ENCODE data around the gene RAB11FIP4. TPM values are rescaled to one million over a fixed set of nuclear protein-coding genes. Genes with fewer than 3 reads are reported as not detected.

The RAB11FIP4 gene
- total and polyA plus RNA-seq, 4 donors, result 1.5 to 16.0 (median 3.3) TPM

DNA sequence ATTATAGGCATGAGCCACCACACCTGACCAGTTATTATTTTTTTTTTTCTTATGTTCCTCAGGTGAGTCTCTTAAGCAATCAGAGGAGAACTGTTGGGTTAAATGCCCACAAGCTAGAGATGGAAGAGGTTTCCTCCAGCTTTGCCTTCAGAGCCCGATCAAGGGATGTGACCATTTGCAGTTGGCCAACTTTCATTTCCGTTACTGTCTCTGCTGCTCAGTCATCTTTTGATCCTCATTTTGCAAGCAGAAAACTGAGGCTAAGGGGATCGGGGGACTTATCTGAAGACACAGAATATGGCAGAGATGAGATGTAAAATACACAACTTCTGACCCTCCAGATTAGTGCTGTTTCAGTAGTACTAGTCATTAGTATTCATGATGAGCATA is 188.8 kb downstream of the RAB11FIP4 start:
- WGBS, result 80% methylated on average over 3 of the region's 3 CpGs
- no peak for DNase-seq (ENCODE audit: low spot score)
- Histone ChIP-seq H3K9me3 (ENCODE audit: control insufficient read depth in 4 of 4, low read length in 3 of 4) (no peaks in the 10 kb centered on the region), H3K9ac (ENCODE audit: low read depth in 1 of 2, low read length in 2 of 2) (no peak overlapping the region), H3K4me3 (ENCODE audit: low read depth in 1 of 3, low read length in 3 of 3) (no peak overlapping the region), H3K27me3 (ENCODE audit: control insufficient read depth in 4 of 4, insufficient read depth in 4 of 4, low read length in 3 of 4) (no peaks in the 10 kb centered on the region), H3K36me3 (ENCODE audit: control insufficient read depth in 4 of 4, insufficient read depth in 3 of 4, low read depth in 1 of 4, low read length in 3 of 4) (peaks cover 0 to 7% (median 3%) of the 10 kb centered on the region in 4 donors), H3K4me1 (ENCODE audit: control insufficient read depth in 4 of 4, insufficient read depth in 4 of 4, low read length in 3 of 4) (peaks cover 0 to 10% (median 3%) of the 10 kb centered on the region in 4 donors), H3K27ac (ENCODE audit: low read depth in 1 of 2, low read length in 2 of 2) (peak overlapping the region; percentile 22 to 57)
- TF ChIP-seq, protein P1, sequence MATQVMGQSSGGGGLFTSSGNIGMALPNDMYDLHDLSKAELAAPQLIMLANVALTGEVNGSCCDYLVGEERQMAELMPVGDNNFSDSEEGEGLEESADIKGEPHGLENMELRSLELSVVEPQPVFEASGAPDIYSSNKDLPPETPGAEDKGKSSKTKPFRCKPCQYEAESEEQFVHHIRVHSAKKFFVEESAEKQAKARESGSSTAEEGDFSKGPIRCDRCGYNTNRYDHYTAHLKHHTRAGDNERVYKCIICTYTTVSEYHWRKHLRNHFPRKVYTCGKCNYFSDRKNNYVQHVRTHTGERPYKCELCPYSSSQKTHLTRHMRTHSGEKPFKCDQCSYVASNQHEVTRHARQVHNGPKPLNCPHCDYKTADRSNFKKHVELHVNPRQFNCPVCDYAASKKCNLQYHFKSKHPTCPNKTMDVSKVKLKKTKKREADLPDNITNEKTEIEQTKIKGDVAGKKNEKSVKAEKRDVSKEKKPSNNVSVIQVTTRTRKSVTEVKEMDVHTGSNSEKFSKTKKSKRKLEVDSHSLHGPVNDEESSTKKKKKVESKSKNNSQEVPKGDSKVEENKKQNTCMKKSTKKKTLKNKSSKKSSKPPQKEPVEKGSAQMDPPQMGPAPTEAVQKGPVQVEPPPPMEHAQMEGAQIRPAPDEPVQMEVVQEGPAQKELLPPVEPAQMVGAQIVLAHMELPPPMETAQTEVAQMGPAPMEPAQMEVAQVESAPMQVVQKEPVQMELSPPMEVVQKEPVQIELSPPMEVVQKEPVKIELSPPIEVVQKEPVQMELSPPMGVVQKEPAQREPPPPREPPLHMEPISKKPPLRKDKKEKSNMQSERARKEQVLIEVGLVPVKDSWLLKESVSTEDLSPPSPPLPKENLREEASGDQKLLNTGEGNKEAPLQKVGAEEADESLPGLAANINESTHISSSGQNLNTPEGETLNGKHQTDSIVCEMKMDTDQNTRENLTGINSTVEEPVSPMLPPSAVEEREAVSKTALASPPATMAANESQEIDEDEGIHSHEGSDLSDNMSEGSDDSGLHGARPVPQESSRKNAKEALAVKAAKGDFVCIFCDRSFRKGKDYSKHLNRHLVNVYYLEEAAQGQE (IDR thresholded peaks at IDR 0.05), result no peak
- TF ChIP-seq YY1 (IDR thresholded peaks at IDR 0.05) (no peak), NR2F2 (IDR thresholded peaks at IDR 0.05) (no peak), RAD21 (IDR thresholded peaks at IDR 0.05) (no peak), TAF1 (conservative IDR thresholded peaks at IDR 0.05) (no peak), FOXA2 (IDR thresholded peaks at IDR 0.05) (no peak), JUND (IDR thresholded peaks at IDR 0.05) (no peak), FOXA1 (IDR thresholded peaks at IDR 0.05) (no peak), RXRA (IDR thresholded peaks at IDR 0.05) (no peak), HNF4A (conservative IDR thresholded peaks at IDR 0.05) (no peak), HNF4G (IDR thresholded peaks at IDR 0.05) (no peak), SP1 (IDR thresholded peaks at IDR 0.05) (no peak), EGR1 (IDR thresholded peaks at IDR 0.05; ENCODE audit: low read depth in 2 of 2) (no peak), GABPA (IDR thresholded peaks at IDR 0.05 in 1 of 2, conservative IDR thresholded peaks at IDR 0.05 in 1 of 2) (no peak)
- TF ChIP-seq, protein P2, sequence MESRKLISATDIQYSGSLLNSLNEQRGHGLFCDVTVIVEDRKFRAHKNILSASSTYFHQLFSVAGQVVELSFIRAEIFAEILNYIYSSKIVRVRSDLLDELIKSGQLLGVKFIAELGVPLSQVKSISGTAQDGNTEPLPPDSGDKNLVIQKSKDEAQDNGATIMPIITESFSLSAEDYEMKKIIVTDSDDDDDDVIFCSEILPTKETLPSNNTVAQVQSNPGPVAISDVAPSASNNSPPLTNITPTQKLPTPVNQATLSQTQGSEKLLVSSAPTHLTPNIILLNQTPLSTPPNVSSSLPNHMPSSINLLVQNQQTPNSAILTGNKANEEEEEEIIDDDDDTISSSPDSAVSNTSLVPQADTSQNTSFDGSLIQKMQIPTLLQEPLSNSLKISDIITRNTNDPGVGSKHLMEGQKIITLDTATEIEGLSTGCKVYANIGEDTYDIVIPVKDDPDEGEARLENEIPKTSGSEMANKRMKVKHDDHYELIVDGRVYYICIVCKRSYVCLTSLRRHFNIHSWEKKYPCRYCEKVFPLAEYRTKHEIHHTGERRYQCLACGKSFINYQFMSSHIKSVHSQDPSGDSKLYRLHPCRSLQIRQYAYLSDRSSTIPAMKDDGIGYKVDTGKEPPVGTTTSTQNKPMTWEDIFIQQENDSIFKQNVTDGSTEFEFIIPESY (IDR thresholded peaks at IDR 0.05), result no peak
- TF ChIP-seq, protein P3, sequence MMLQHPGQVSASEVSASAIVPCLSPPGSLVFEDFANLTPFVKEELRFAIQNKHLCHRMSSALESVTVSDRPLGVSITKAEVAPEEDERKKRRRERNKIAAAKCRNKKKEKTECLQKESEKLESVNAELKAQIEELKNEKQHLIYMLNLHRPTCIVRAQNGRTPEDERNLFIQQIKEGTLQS (IDR thresholded peaks at IDR 0.05), result no peak
- TF ChIP-seq, protein P4, sequence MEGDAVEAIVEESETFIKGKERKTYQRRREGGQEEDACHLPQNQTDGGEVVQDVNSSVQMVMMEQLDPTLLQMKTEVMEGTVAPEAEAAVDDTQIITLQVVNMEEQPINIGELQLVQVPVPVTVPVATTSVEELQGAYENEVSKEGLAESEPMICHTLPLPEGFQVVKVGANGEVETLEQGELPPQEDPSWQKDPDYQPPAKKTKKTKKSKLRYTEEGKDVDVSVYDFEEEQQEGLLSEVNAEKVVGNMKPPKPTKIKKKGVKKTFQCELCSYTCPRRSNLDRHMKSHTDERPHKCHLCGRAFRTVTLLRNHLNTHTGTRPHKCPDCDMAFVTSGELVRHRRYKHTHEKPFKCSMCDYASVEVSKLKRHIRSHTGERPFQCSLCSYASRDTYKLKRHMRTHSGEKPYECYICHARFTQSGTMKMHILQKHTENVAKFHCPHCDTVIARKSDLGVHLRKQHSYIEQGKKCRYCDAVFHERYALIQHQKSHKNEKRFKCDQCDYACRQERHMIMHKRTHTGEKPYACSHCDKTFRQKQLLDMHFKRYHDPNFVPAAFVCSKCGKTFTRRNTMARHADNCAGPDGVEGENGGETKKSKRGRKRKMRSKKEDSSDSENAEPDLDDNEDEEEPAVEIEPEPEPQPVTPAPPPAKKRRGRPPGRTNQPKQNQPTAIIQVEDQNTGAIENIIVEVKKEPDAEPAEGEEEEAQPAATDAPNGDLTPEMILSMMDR (IDR thresholded peaks at IDR 0.05; ENCODE audit: low read depth, low read length, missing input control), result no peak
- TF ChIP-seq, protein P5, sequence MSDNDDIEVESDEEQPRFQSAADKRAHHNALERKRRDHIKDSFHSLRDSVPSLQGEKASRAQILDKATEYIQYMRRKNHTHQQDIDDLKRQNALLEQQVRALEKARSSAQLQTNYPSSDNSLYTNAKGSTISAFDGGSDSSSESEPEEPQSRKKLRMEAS (IDR thresholded peaks at IDR 0.05), result no peak

All from liver (tissue), 9 donors.